GM18502 (cell line): Measurements from ENCODE around the gene ARMC8.
A peak's percentile ranks its signal among the peaks of the same experiment; 100 is the strongest.

Source experiments
- ATAC-seq: cut with Tn5 transposase; IDR thresholded peaks from one replicate; pipeline ENCODE4 v1.9.1; 2021; ENCODE audit warnings: mild to moderate bottlenecking; ENCODE audit not compliant: unreplicated experiment, poor library complexity

The ARMC8 gene

GRCh38 chr3:138297059-138297607 is 110.0 kb downstream of the ARMC8 start:
- ATAC-seq: no peak

- no peak for ATAC-seq
Observed at GRCh38 chr3:138297876-138298275, 110.8 kb downstream of the ARMC8 start.

GRCh38 chr3:138300647-138301046 is 113.5 kb downstream of the ARMC8 start:
- ATAC-seq: no peak

- ATAC-seq: no peak
Observed at GRCh38 chr3:138303474-138303873, 116.4 kb downstream of the ARMC8 start.

- ATAC-seq: no peak
Observed at GRCh38 chr3:138307899-138308298, 120.8 kb downstream of the ARMC8 start.

GRCh38 chr3:138308783-138309182 is 121.7 kb downstream of the ARMC8 start:
- no peak for ATAC-seq

- ATAC-seq: no peak
Observed at GRCh38 chr3:138310494-138310893, 123.4 kb downstream of the ARMC8 start.

GRCh38 chr3:138314751-138315150 is 127.7 kb downstream of the ARMC8 start:
- ATAC-seq: no peak

GRCh38 chr3:138317687-138318086 is 130.6 kb downstream of the ARMC8 start:
- ATAC-seq: no peak

GRCh38 chr3:138323971-138324370 is 136.9 kb downstream of the ARMC8 start:
- ATAC-seq: no peak

- no peak for ATAC-seq
Observed at GRCh38 chr3:138325990-138326389, 138.9 kb downstream of the ARMC8 start.

GRCh38 chr3:138326866-138327595 is 139.9 kb downstream of the ARMC8 start:
- ATAC-seq: no peak

- no peak for ATAC-seq
Observed at GRCh38 chr3:138327831-138328230, 140.7 kb downstream of the ARMC8 start.

GRCh38 chr3:138328341-138328740 is 141.2 kb downstream of the ARMC8 start:
- ATAC-seq: no peak

- peak; percentile 81 for ATAC-seq
Observed at GRCh38 chr3:138329127-138329983, 142.3 kb downstream of the ARMC8 start, which contains the start of gene NME9. Gene NME9 (minus strand): TSS chr3:138329851. CDS start chr3:138329335, 516 bp downstream.

GRCh38 chr3:138329984-138330293 is 142.8 kb downstream of the ARMC8 start:
- ATAC-seq: no peak

- no peak for ATAC-seq
Observed at GRCh38 chr3:138331143-138331894, 144.2 kb downstream of the ARMC8 start.

- no peak for ATAC-seq
Observed at GRCh38 chr3:138332472-138333073, 145.5 kb downstream of the ARMC8 start.

GRCh38 chr3:138334608-138335007 is 147.5 kb downstream of the ARMC8 start:
- no peak for ATAC-seq

- ATAC-seq: no peak
Observed at GRCh38 chr3:138336454-138336999, 149.4 kb downstream of the ARMC8 start.
